Inferior parietal cortex (tissue), 1 donor: ENCODE measurements around the gene ZNF214.
"Not testable (repeated sequence)": the region's sequence is repeated elsewhere in the genome, so short reads cannot be mapped to it uniquely, and the experiment has no call there.

Experiments used
- DNase-seq: peaks from one replicate; pipeline ENCODE4 v3.0.0-alpha.2; 2016; ENCODE audit errors: extremely low spot score

Gene ZNF214

GRCh38 chr11:6988506-6988905, 31.6 kb downstream of the ZNF214 start:
- DNase-seq, result no peak

DNA sequence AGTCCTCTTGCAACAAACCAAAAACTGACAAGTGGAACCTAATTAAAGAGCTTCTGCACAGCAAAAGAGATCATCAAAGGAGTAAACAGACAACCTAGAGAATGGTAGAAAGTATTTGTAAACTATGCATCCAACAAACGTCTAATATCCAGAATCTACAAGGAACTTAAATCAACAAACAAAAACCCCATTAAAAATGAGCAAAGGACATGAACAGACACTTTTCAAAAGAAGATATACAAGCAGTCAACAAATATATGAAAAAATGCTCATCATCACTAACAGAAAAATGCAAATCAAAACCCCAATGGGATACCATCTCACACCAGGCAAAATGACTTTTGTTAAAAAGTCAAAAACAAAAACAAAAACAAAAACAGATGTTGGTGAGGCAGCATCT, 33.7 kb downstream of the ZNF214 start:
- DNase-seq, result no peak

DNA sequence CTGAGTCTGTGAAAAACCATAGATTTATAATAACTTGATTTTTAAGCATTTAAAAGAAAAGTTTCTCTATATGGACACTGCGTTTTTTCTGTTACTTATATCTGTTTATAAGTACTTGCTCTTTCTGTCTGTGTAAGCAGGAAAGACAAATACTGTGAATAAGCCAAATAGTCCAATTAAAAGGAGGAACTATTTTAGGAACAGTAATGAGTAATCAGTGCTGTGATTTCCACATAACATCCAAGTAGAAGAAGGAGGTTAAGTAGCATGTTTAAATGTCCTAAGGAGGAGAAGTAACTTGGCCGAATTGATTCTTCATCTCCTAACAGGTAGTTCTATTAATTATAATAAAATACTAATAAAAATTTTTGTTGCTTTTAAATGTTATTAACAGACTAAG, 40.8 kb downstream of the ZNF214 start:
- DNase-seq, result no peak

DNA sequence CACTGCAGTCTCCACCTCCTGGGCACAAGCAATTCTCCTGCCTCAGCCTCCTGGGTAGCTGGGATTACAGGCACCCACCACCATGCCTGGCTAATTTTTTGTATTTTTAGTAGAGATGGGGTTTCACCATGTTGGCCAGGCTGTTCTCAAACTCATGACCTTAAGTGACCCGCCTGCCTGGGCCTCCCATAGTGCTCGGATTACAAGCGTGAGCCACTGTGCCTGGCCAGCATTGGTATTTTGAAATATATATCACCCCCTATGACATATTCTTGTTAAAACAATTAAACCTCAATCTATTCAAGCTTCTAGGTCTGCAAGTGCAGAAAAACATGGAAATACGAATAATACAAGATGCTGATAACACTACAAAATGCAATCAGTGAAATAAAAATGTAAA, 50.3 kb downstream of the ZNF214 start:
- DNase-seq, result not testable (repeated sequence)

- no peak for DNase-seq
Measured at GRCh38 chr11:6968816-6969215, 51.3 kb downstream of the ZNF214 start.

- DNase-seq, result no peak
Measured at GRCh38 chr11:6962673-6963072, 57.5 kb downstream of the ZNF214 start.

DNA sequence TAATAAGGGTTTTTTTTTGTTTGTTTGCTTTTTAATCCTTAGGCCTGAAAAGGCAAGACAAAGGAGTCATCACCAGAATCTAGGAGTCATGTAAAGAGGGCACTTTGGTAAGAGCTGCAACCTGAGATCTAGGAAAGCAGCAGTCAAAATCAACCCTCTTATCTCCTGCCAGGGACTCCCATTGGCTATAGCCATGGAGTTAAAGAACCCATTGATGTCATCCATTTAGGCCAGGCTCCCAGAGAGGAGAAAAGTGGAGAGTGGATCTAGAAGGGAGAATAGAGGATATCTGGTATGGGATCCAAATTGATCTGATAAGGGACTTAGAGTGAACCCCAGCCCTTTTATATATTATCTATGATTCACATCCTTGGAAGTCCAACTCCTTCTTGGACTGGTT, 58.0 kb downstream of the ZNF214 start:
- DNase-seq, result no peak

- DNase-seq, result not testable (repeated sequence)
Measured at GRCh38 chr11:6954248-6954647, 65.9 kb downstream of the ZNF214 start.
